GM18867 (cell line): ENCODE data around the gene PARL.

Experiments
- ATAC-seq: cut with Tn5 transposase; IDR thresholded peaks from one replicate; pipeline ENCODE4 v1.9.1; 2021; ENCODE audit warnings: mild to moderate bottlenecking, moderate library complexity; ENCODE audit not compliant: unreplicated experiment

Gene PARL

DNA sequence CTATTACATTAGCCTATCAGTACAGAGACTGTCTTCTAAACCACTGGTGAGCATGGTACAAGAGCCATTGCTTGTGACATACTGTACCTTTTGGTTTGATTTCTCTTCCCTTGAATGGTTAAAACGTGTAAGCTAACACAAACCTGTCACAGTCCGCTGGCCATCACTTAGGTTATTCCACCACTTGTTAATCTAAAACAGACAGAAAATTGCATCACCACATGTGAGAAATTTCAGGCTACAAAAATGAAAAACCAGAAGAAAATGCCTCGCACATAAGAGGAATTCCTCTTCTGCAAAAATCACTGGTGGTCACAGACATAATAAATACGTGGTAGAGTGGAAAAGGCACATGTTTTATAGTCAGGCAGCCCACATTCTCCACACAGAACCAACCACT lies 22.1 kb downstream of the PARL start:
- ATAC-seq = no peak

DNA sequence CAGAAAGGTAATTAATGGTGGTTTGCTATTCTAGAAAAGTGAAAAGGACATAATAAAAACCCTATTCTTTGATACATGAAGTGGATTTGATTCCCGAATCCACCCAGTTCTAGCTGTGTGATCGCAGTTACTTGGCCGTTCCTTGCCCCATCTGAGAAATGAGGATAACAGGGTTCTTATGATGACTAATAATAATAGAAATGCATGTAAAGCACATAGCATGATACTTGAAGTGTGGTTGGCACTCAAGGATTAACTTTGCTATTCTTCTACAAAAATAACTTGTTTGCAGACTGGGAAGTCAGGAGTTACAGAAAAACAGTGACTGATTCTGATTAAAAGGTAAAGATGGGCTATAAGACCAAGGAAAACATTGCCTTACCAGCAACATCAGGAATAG lies 26.8 kb downstream of the PARL start:
- no peak for ATAC-seq

- no peak for ATAC-seq
Observed at GRCh38 chr3:183854318-183855035, 30.2 kb downstream of the PARL start.

DNA sequence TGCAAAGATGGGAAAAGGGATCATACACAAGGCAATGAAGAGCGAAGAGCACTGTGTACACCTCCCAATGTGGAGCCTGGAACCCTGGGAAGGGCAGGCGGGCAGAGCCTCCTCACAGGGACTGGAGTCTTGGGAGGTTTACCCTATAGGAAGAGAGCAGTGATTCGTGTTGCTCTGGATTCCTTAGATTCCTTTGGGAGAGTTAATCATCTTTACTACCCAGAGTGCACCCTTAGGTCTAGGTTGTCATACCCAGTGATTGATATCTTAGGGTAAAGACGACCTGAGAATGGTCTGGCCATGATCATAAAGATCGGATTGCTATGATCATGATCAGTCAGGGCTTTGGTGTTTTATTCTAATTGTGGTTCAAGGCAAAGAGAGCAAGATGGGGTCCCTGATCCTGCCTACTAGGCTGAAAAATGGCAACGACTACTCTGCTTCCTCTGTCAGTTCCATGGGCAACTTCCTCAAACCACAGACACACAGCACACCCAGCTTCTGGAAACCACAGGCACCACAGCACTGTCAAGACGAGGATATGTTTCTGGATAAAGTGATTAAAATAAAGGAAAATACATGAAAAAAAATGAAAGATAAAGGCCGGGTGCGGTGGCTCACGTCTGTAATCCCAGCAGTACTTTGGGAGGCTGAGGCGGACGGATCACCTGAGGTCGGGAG lies 38.9 kb downstream of the PARL start:
- no peak for ATAC-seq

DNA sequence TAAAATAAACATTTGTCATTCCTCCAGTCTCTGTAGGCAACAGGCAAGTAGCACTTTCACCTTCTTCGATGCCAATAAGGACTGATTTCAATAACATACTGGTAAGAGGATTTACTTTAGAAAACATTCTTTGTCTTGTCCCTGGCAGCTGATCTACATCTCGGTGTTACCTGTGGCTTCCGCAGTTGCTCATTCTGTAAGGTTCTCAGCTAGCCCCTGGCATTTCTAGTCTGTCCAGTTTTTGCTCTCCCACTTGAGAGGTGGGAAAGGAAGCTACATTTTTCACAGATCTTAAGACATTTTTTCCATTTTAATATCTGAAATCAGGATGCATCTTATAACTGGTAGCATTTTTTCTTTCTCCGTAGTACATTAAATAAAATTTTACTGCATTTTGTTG lies 39.6 kb downstream of the PARL start:
- ATAC-seq = no peak

GRCh38 chr3:183844606-183845005 lies 40.1 kb downstream of the PARL start:
- ATAC-seq = no peak

DNA sequence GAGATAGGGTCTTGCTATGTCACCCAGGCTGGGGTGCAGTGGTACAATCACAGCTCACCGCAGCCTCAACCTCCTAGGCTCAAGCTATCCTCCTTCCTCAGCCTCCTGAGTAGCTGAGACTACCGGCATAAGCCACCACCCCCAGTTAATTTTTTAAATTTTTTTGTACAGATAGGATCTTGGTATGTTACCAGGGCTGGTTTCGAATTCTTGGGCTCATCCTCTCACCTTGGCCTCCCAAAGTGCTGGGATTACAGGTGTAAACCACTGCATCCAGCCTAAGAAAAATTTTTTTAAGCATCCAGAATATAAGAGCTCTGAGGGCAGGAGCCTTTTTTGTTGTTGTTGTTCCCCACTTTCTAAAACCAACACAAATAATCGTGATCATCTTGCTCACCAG lies 44.9 kb downstream of the PARL start:
- no peak for ATAC-seq

DNA sequence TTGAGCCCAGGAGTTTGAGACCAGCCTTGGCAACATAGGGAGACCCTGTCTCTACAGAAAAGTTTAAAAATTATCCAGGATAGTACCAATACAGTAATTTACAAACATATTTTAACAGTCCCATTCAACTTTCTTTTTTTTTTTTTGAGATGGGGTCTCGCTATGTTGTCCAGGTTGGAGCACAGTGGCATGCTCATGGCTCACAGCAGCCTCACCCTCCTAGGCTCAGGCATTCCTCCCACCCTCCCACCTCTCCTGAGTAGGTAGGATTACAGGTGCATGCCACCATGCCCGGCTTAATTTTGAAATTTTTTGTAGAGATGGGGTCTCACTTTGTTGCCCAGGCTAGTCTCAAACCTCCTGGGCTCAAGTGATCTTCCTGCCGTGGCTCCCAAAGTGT lies 46.8 kb downstream of the PARL start:
- ATAC-seq = no peak

DNA sequence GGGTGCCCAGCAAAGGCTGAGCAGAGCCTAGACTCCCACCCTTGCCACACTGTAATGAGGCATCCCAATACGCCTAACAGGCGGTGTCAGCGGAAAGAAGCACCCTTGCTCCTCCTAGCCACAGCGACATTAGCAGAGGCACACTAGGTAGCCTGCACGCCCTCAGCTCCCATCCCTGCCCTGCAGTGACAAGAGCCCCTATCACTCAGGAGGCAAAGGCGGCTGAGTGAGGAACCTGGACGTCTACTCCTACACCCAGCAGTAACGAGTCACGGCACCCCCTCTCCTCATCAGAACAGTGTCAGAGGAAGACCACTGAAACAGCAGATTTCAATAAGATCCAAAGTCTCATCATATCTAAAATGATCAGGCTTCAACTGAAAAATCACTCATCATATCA lies 47.3 kb downstream of the PARL start:
- ATAC-seq = no peak

GRCh38 chr3:183833516-183833915 lies 51.2 kb downstream of the PARL start:
- no peak for ATAC-seq

- ATAC-seq = no peak
Observed at GRCh38 chr3:183830187-183830586, 54.5 kb downstream of the PARL start.

DNA sequence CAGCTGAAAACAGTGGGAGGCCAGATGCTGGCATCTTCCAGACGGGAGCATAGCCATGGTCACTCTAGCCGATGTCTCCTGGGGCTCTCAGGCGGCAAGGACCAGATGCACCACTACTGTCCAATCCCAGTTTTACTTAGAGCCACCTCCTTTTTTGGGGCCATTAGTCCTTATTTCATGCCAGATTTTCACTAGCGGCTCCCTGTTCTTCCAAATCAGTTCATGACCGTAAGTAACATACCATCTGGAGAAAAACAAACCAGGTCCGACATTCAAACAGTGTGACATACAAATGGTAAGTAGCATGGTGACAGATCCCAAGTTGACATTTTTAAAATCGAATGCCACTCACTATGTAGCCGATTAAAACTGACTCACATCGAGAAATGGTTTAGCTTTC lies 55.2 kb downstream of the PARL start:
- no peak for ATAC-seq

DNA sequence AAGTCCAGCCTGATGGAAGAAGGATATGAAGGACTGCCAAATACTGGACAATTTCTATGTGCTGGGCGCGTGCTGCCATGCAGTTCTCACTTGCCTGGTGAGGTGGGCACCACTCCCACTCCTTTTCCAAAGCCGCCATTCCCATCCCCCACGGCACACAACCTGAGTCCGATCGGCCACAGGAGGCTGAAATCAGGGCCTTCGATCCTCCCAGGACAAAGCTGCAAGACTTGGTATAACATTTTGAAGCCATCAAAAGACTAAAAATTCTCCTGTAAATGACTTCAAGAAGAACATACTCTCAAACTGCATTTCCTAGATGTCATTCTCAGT lies 56.2 kb downstream of the PARL start:
- no peak for ATAC-seq

DNA sequence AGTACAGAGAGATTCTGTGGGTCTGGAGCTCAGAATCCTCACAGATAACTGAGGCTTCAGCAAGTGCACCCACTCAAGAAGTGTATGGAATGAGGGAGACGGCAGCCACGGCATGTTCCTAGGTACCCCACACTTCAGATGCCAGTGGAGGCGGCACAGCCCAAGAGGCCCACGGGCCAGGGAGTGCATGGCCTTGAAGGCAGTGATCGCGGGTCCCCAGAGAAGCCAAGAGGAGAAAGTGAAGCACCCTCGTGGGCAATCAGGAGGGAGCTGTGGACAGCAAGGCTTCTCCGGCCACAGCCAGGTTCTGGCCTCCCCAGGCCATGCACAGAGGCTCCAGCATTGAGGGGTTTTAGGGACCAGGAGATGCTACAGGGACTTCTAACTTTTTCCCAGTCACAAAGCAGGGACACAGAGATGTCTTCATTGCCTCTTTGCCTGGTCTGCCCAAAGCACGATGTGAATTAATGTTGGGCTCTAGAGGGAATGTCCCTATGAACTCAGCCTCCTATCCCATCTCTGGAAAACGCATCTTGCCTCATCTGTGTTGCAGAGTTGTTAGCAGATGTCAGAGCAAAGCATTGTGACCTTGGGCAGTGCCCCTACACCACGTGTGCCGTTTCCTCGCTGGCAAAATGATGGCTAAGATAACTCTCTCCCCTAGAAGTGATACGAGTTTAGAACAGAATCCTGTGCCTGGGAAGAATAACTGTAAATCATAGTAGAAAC lies 56.7 kb downstream of the PARL start:
- no peak for ATAC-seq

- no peak for ATAC-seq
Observed at GRCh38 chr3:183826448-183827250, 58.0 kb downstream of the PARL start.

GRCh38 chr3:183825456-183826161 lies 59.1 kb downstream of the PARL start, which contains the start of gene MAP6D1:
TSS of gene MAP6D1 (minus strand) at chr3:183825577. CDS start at chr3:183825547, 30 bp downstream.
- ATAC-seq = no peak

- ATAC-seq = no peak
Observed at GRCh38 chr3:183824761-183825455, 59.8 kb downstream of the PARL start.

DNA sequence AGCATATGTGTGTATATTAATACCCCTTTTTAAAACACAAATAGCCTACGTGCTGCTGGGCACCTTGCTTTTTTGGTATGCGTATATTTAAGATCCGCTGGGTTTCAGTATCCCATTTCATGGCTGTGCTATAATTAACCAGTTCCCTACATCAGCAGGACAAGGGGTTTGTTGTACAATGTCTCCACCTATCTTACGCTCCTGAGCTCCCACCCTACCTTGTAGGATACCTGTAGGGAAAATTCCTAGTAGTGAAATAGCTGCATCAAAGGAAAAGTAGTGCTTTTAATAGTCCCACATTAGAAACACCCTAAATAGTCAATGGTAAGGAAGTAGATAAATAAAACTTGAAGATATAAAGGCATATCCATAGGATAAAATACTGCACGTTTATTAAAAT lies 60.7 kb downstream of the PARL start:
- ATAC-seq = no peak

DNA sequence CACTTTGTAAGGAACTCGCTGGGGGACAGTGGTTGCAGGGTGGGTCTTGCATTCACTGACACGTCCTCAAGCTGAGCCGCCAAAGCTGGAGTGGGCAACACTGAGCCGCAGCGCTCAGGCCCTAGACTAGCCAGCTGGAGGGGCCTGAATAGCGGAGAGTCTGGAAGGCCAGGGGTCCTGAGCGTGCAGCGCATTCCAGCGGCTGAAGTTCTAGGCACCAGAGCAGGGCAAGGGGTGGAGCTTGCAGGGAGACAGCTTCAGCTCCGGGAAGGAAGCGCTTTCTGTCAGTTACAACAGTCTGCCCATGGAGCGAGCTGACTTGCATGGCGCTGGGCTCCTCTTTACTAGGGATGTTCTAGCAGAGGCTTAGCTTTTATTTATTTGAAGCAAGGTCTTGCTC lies 62.0 kb downstream of the PARL start:
- no peak for ATAC-seq

DNA sequence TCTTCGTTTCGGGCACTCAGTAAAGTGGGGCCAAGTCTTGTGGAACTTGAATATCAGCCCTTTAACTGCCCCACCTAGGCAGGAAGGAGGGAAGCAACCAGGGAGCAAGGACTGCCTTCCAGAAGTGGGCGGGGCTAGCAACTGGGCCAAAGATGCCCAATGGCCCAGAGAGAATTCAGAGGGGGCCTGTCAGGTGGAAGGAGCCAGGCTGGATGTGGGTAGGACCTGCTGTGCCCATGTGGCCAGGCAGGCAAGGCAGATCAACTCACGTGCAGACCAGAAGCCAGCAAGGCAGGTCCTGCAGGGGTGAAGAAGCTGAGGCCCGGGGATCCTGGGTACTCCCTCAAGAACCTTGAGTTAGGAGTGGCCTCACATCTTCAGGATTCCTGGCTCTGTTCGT lies 64.8 kb downstream of the PARL start:
- no peak for ATAC-seq
